HepG2 (cell line): ENCODE results near the gene SPI1. TPM values are rescaled to one million over a fixed set of nuclear protein-coding genes. Genes with fewer than 3 reads are reported as not detected.
A peak's percentile ranks its signal among the peaks of the same experiment; 100 is the strongest.

Experiments
- CAMTA2 ChIP-seq: sonication (generic); formaldehyde crosslinking; IDR thresholded peaks from 2 replicates; pipeline ENCODE4 v1.4.0; 2020; ENCODE audit warnings: mild to moderate bottlenecking, missing genetic modification reagents, borderline replicate concordance
- CHD4 ChIP-seq: fragments of 200-600 bp; sonication (generic); IDR thresholded peaks from 2 replicates; pipeline ENCODE4 v1.7.0; 2017; ENCODE audit warnings: mild to moderate bottlenecking, low read length, borderline replicate concordance
- CREM ChIP-seq, 2 experiments: sonication (generic) in 1 of 2; formaldehyde crosslinking in 1 of 2; IDR thresholded peaks; 2 replicates each; pipeline versions ENCODE4 v1.4.0 to v1.6.1; 2016 to 2020; ENCODE audit warnings: antibody characterized with exemption in 1 of 2, mild to moderate bottlenecking in 1 of 2, missing genetic modification reagents in 1 of 2
- FOXA1 ChIP-seq, 2 experiments: fragments of 450-650 bp in 1 of 2; sonication (generic) in 1 of 2; formaldehyde crosslinking in 1 of 2; IDR thresholded peaks; 2 replicates each; pipeline versions ENCODE4 v1.4.0 to v1.6.1; 2016 to 2020; ENCODE audit warnings: missing genetic modification reagents in 1 of 2
- HBP1 ChIP-seq: IDR thresholded peaks from 2 replicates; pipeline ENCODE4 v1.6.1; 2016; ENCODE audit warnings: low read depth, control low read depth
- HMGA1 ChIP-seq: sonication (generic); formaldehyde crosslinking; conservative IDR thresholded peaks from 2 replicates; pipeline ENCODE4 v1.4.0; 2020; ENCODE audit warnings: missing genetic modification reagents
- HOXA9 ChIP-seq: sonication (generic); formaldehyde crosslinking; IDR thresholded peaks from 2 replicates; pipeline ENCODE4 v1.8.1; 2022; ENCODE audit warnings: missing genetic modification reagents, mild to moderate bottlenecking, moderate library complexity, borderline replicate concordance
- IKZF4 ChIP-seq: sonication (generic); formaldehyde crosslinking; IDR thresholded peaks from 2 replicates; pipeline ENCODE4 v1.5.1; 2020; ENCODE audit warnings: borderline replicate concordance, mild to moderate bottlenecking, low read depth, missing genetic modification reagents; ENCODE audit errors: not compliant biosample characterization
- IRF1 ChIP-seq: sonication (generic); formaldehyde crosslinking; IDR thresholded peaks from 2 replicates; pipeline ENCODE4 v1.4.0; 2020; ENCODE audit warnings: low read depth, mild to moderate bottlenecking, missing genetic modification reagents
- KDM3A ChIP-seq: IDR thresholded peaks from 2 replicates; pipeline ENCODE4 v1.6.1; 2018; ENCODE audit warnings: low read depth, missing compliant biosample characterization
- KDM6A ChIP-seq: IDR thresholded peaks from 2 replicates; pipeline ENCODE4 v1.6.1; 2016; ENCODE audit warnings: low read depth
- MED13 ChIP-seq: sonication (generic); formaldehyde crosslinking; IDR thresholded peaks from 2 replicates; pipeline ENCODE4 v1.5.0; 2020; ENCODE audit warnings: missing genetic modification reagents
- MIXL1 ChIP-seq: IDR thresholded peaks from 2 replicates; pipeline ENCODE4 v1.6.1; 2016
- MTF1 ChIP-seq: sonication (generic); formaldehyde crosslinking; IDR thresholded peaks from 2 replicates; pipeline ENCODE4 v1.5.0; 2020; ENCODE audit warnings: missing genetic modification reagents
- RNF2 ChIP-seq: fragments of 450-650 bp; conservative IDR thresholded peaks from 2 replicates; pipeline ENCODE4 v1.6.1; 2016; ENCODE audit warnings: low read depth
- SETDB1 ChIP-seq: sonication (generic); formaldehyde crosslinking; IDR thresholded peaks from 2 replicates; pipeline ENCODE4 v1.5.1; 2020; ENCODE audit warnings: missing genetic modification reagents, mild to moderate bottlenecking, borderline replicate concordance
- SIN3A ChIP-seq: IDR thresholded peaks from 2 replicates; pipeline ENCODE4 v1.6.1; 2011; ENCODE audit warnings: low read depth, mild to moderate bottlenecking, control low read depth, low read length, borderline replicate concordance
- SMAD3 ChIP-seq: sonication (generic); formaldehyde crosslinking; IDR thresholded peaks from 2 replicates; pipeline ENCODE4 v1.4.0; 2020; ENCODE audit warnings: missing genetic modification reagents
- TAF15 ChIP-seq: fragments of 200-400 bp; formaldehyde crosslinking; IDR thresholded peaks from one replicate; pipeline ENCODE4 v1.6.1; 2018; ENCODE audit warnings: mild to moderate bottlenecking, low read depth, low read length; ENCODE audit not compliant: poor library complexity, severe bottlenecking
- ZMAT3 ChIP-seq: sonication (generic); formaldehyde crosslinking; conservative IDR thresholded peaks from 2 replicates; pipeline ENCODE4 v1.7.0; 2021; ENCODE audit warnings: missing genetic modification reagents
- ZNF232 ChIP-seq: sonication (generic); formaldehyde crosslinking; IDR thresholded peaks from 2 replicates; pipeline ENCODE4 v1.4.0; 2020; ENCODE audit warnings: missing genetic modification reagents, borderline replicate concordance
- ZNF569 ChIP-seq: sonication (generic); formaldehyde crosslinking; IDR thresholded peaks from 2 replicates; pipeline ENCODE4 v1.5.0; 2020; ENCODE audit warnings: mild to moderate bottlenecking, missing genetic modification reagents, moderate library complexity, borderline replicate concordance
- ZNF605 ChIP-seq: sonication (generic); formaldehyde crosslinking; IDR thresholded peaks from 2 replicates; pipeline ENCODE4 v1.8.0; 2022; ENCODE audit warnings: mild to moderate bottlenecking, missing genetic modification reagents
- ZNF776 ChIP-seq: sonication (generic); formaldehyde crosslinking; IDR thresholded peaks from 2 replicates; pipeline ENCODE4 v1.4.0; 2020; ENCODE audit warnings: mild to moderate bottlenecking, missing genetic modification reagents
- ZSCAN5A ChIP-seq: sonication (generic); formaldehyde crosslinking; IDR thresholded peaks from 2 replicates; pipeline ENCODE4 v1.8.0; 2022; ENCODE audit warnings: mild to moderate bottlenecking, missing genetic modification reagents, borderline replicate concordance
- polyA plus RNA-seq, 8 experiments: library from polyadenylated mRNA; depleted of rRNA in 3 of 8; stranded (reverse) in 7 of 8; unstranded in 1 of 8; fragments of >200 nt; fragmentation: Illumina TruSeq in 4 of 8; extraction: Trizol in 4 of 8; gene quantifications; 2 replicates each; pipeline versions ENCODE4 v1.2.1 to v1.2.3, GENCODE V29; 2011 to 2016; ENCODE audit warnings: low read depth in 4 of 8, missing spikeins in 1 of 8, mixed read lengths in 1 of 8; ENCODE audit not compliant: insufficient read depth in 1 of 8
- total RNA-seq, 5 experiments: library from RNA; depleted of rRNA; stranded (reverse); fragments of >200 nt; fragmentation: Illumina TruSeq; extraction: Trizol; gene quantifications; 2 replicates each; pipeline ENCODE4 v1.2.3, GENCODE V29; 2016; ENCODE audit warnings: low read depth in 1 of 5
- TF ChIP-seq, protein P1 (sequence below): IDR thresholded peaks from 2 replicates; pipeline ENCODE4 v1.6.1; 2016; ENCODE audit warnings: mild to moderate bottlenecking, missing biosample characterization, missing genetic modification reagents

SPI1 gene
- total and polyA plus RNA-seq, 2 of the 13 experiments (the other 11 are each of a cell fraction or from before 2014, with no cell fraction given) = not detected

DNA sequence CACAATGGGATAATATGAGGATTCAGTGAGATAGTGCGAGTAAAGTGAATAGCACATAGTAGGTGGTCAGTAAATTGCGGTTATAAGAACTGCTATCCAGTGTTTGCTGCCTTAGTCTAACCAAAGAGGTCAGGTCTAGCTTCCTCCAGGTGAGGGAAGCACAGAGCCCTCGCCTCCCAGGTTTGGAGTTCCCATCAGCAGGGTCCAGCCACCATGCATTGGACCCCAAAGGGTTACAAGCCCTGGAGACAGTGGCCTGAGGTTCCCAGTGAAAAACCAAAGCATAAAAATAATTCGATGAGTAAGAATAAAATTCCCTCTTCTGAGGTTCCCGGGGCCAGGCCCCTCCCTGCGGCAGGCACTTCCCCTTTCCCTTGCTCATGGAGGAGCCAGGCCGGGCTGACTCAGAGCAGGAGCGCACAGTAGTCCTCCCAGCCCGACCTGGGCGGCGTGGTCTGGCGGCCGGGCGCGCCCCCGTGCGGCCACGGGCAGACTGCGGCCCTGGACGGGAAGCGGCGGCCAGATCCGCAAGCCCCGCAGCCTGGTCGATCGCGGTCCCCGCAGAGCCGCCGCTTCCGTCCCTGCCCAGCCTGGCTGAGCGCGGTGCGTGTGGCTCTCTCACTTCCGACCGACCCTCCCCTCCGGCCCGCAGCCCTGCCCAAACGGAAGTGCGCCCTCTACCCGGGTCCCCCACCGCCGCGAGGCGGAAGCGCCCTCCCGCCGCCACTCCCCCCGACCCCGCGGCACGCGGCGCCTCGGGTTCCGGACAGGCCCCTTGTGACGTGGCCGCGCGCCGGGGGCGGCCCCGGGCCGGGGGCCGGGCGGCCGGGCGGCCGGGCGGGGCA, 29.6 kb upstream of the SPI1 start, which contains the start of gene SLC39A13 (continued):
- no peak for TF ChIP-seq FOXA1 (IDR thresholded peaks at IDR 0.05)
- peak; percentile 35; the same call in 1 of the 2 replicates for TF ChIP-seq FOXA1 (CRISPR knock-in tag; IDR thresholded peaks at IDR 0.05)
- no peak for TF ChIP-seq CREM (IDR thresholded peaks at IDR 0.05)
- TF ChIP-seq CREM (CRISPR knock-in tag; IDR thresholded peaks at IDR 0.05) = peak; percentile 70
- TF ChIP-seq IKZF4 = peak; percentile 94
- TF ChIP-seq ZMAT3 = peak; percentile 64; the same call in 1 of the 2 replicates
- TF ChIP-seq MTF1 (CRISPR knock-in tag) = no peak
- TF ChIP-seq ZSCAN5A (CRISPR knock-in tag) = peak; percentile 78; the same call in 1 of the 2 replicates
- TF ChIP-seq, protein P1, sequence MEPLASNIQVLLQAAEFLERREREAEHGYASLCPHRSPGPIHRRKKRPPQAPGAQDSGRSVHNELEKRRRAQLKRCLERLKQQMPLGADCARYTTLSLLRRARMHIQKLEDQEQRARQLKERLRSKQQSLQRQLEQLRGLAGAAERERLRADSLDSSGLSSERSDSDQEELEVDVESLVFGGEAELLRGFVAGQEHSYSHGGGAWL (CRISPR knock-in tag) = peak; percentile 74; the same call in 1 of the 2 replicates
- TF ChIP-seq MIXL1 (CRISPR knock-in tag) = peak; percentile 53; the same call in 1 of the 2 replicates
- no peak; the same call in 1 of the 2 replicates for TF ChIP-seq SMAD3 (CRISPR knock-in tag)
- TF ChIP-seq ZNF232 (CRISPR knock-in tag) = peak; percentile 70; the same call in 1 of the 2 replicates
- no peak for TF ChIP-seq TAF15
- peak; percentile 30; the same call in 1 of the 2 replicates for TF ChIP-seq ZNF605 (CRISPR knock-in tag)
- no peak for TF ChIP-seq CAMTA2 (CRISPR knock-in tag)
- peak; percentile 39; the same call in 1 of the 2 replicates for TF ChIP-seq RNF2
- TF ChIP-seq KDM3A (CRISPR knock-in tag) = peak; percentile 82
- TF ChIP-seq KDM6A (CRISPR knock-in tag) = 0 out of 2 replicates have a peak, but pooled peaks have one; percentile 5
- no peak for TF ChIP-seq CHD4
- TF ChIP-seq MED13 (CRISPR knock-in tag) = peak; percentile 52; the same call in 1 of the 2 replicates
- peak; percentile 48; the same call in 1 of the 2 replicates for TF ChIP-seq ZNF776 (CRISPR knock-in tag)
- TF ChIP-seq SIN3A = peak; percentile 76; the same call in 1 of the 2 replicates
- no peak for TF ChIP-seq IRF1 (CRISPR knock-in tag)
- no peak for TF ChIP-seq HMGA1 (CRISPR knock-in tag)
- TF ChIP-seq SETDB1 (CRISPR knock-in tag) = no peak
- no peak for TF ChIP-seq HOXA9 (CRISPR knock-in tag)
- peak; percentile 42; the same call in 1 of the 2 replicates for TF ChIP-seq ZNF569 (CRISPR knock-in tag)
- TF ChIP-seq HBP1 = peak; percentile 53
